GM12878 (cell line): ENCODE results near the gene KRT37. TPM values are rescaled to one million over a fixed set of nuclear protein-coding genes. Genes with fewer than 3 reads are reported as not detected.

Experiments
- CUX1 ChIP-seq: IDR thresholded peaks from 2 replicates; pipeline ENCODE4 v1.6.1; 2012; ENCODE audit warnings: improper control_type of control experiment, low read depth, low read length; ENCODE audit not compliant: insufficient replicate concordance
- JUND ChIP-seq: IDR thresholded peaks from 2 replicates; pipeline ENCODE4 v1.6.1; 2012; ENCODE audit warnings: low read depth, mild to moderate bottlenecking, low read length, improper control_type of control experiment, moderate library complexity
- MAX ChIP-seq: IDR thresholded peaks from 2 replicates; pipeline ENCODE4 v1.6.1; 2012; ENCODE audit warnings: low read depth, low read length, improper control_type of control experiment
- POLR2AphosphoS2 ChIP-seq: IDR thresholded peaks from 2 replicates; pipeline ENCODE4 v1.6.1; 2011; ENCODE audit warnings: low read depth, mild to moderate bottlenecking, low read length, improper control_type of control experiment, moderate library complexity
- SREBF1 ChIP-seq: IDR thresholded peaks from 2 replicates; pipeline ENCODE4 v1.6.1; 2012; ENCODE audit warnings: mild to moderate bottlenecking, low read length
- polyA plus RNA-seq, 11 experiments: library from polyadenylated mRNA; depleted of rRNA in 4 of 11; unstranded in 6 of 11; stranded (reverse) in 5 of 11; fragments of >200 nt; fragmentation: Nextera tagmentation in 4 of 11; fragmentation: Illumina TruSeq in 1 of 11; extraction: Ambion mirVana in 4 of 11; extraction: Trizol in 1 of 11; gene quantifications; 1 replicate in 1 of 11; 2 replicates in 10 of 11; pipeline versions ENCODE4 v1.2.1 to v1.2.3, GENCODE V29; 2011 to 2016; ENCODE audit warnings: inconsistent platforms in 2 of 11, missing spikeins in 2 of 11, low read depth in 1 of 11
- total RNA-seq, 4 experiments: library from RNA; depleted of rRNA in 3 of 4; stranded (reverse); fragments of >200 nt in 3 of 4; fragmentation: Illumina TruSeq in 1 of 4; extraction: Trizol in 1 of 4; gene quantifications; 2 replicates each; pipeline versions ENCODE4 v1.2.1 to v1.2.3, GENCODE V29; 2013 to 2021
- TF ChIP-seq, protein P1 (sequence below): IDR thresholded peaks from 2 replicates; pipeline ENCODE4 v1.6.1; 2012; ENCODE audit warnings: low read depth, low read length, improper control_type of control experiment

The KRT37 gene
- total and polyA plus RNA-seq, 10 of the 15 experiments (the other 5 are each of a cell fraction or from before 2014, with no cell fraction given) = not detected

DNA sequence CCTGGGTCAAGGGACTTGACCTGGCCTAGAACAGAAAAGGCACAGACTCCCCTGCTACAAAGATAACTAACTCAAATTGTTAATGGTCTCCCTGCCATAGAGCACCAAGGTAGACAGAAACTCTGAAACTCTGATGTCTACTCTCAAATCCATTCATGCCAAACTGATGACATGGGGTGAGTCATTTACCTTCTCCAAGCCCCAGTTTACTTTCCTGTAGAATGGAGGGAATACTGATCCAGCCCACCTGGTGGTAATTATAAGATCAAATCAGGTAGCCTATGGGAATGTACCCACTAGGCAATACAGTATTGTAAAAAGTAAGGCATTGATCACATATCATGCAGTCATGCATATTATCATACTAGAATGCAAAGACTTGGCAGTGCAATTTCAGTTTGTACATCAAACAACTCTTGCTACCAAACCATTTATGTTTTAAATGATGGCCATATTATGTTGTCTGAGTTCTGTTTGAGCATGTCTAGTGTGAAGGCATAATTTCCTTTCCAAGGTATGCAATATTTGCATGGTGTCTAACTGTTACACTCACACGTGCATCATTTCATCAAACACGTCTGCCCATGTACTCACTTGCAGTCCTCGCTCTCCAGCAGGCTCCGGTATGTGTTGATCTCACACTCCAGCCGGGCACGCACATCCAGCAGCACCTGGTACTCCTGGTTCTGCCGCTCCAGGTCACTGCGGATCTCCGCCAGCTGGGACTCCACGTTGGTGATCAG, 30.0 kb downstream of the KRT37 start (continued):
- TF ChIP-seq CUX1 (no peak), MAX (no peak), SREBF1 (no peak), JUND (no peak), POLR2AphosphoS2 (no peak)
- TF ChIP-seq, protein P1, sequence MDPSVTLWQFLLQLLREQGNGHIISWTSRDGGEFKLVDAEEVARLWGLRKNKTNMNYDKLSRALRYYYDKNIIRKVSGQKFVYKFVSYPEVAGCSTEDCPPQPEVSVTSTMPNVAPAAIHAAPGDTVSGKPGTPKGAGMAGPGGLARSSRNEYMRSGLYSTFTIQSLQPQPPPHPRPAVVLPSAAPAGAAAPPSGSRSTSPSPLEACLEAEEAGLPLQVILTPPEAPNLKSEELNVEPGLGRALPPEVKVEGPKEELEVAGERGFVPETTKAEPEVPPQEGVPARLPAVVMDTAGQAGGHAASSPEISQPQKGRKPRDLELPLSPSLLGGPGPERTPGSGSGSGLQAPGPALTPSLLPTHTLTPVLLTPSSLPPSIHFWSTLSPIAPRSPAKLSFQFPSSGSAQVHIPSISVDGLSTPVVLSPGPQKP = no peak
